HEK293 (cell line): ENCODE results near the gene LRP10.

Source experiments
- ATF2 ChIP-seq: fragments of 450-650 bp; formaldehyde crosslinking; IDR thresholded peaks from 2 replicates; pipeline ENCODE4 v1.5.1; 2016; ENCODE audit warnings: missing biosample characterization, missing genetic modification characterization, low read depth
- CTCF ChIP-seq: fragments of 450-650 bp; formaldehyde crosslinking; IDR thresholded peaks from 2 replicates; pipeline ENCODE4 v1.5.1; 2016; ENCODE audit warnings: missing biosample characterization, missing genetic modification characterization
- PRDM10 ChIP-seq: fragments of 450-650 bp; formaldehyde crosslinking; IDR thresholded peaks from 2 replicates; pipeline ENCODE4 v1.5.1; 2016; ENCODE audit warnings: missing biosample characterization, missing genetic modification characterization
- SP2 ChIP-seq: fragments of 450-650 bp; formaldehyde crosslinking; IDR thresholded peaks from 2 replicates; pipeline ENCODE4 v1.5.1; 2016; ENCODE audit warnings: missing biosample characterization, missing genetic modification characterization
- WT1 ChIP-seq: fragments of 450-650 bp; formaldehyde crosslinking; IDR thresholded peaks from 2 replicates; pipeline ENCODE4 v1.5.1; 2016; ENCODE audit warnings: missing biosample characterization, missing genetic modification characterization
- ZBTB44 ChIP-seq: fragments of 450-650 bp; IDR thresholded peaks from 2 replicates; pipeline ENCODE4 v1.5.1; 2018; ENCODE audit warnings: missing biosample characterization, mild to moderate bottlenecking, missing genetic modification characterization
- ZBTB8A ChIP-seq: fragments of 450-650 bp; formaldehyde crosslinking; IDR thresholded peaks from 2 replicates; pipeline ENCODE4 v1.5.1; 2016; ENCODE audit warnings: missing biosample characterization, missing genetic modification characterization
- ZNF121 ChIP-seq: fragments of 450-650 bp; formaldehyde crosslinking; IDR thresholded peaks from 2 replicates; pipeline ENCODE4 v1.5.1; 2016; ENCODE audit warnings: missing biosample characterization, missing genetic modification characterization
- ZNF239 ChIP-seq: fragments of 450-650 bp; formaldehyde crosslinking; IDR thresholded peaks from 2 replicates; pipeline ENCODE4 v1.5.1; 2016; ENCODE audit warnings: missing biosample characterization, missing genetic modification characterization
- ZNF449 ChIP-seq: fragments of 450-650 bp; formaldehyde crosslinking; IDR thresholded peaks from 2 replicates; pipeline ENCODE4 v1.5.1; 2017; ENCODE audit warnings: missing biosample characterization, mild to moderate bottlenecking, missing genetic modification characterization, moderate library complexity

GRCh38 chr14:22900081-22900799, 28.7 kb downstream of the LRP10 start:
- TF ChIP-seq ATF2 (tag by site-specific recombination) (no peak), ZNF239 (tag by site-specific recombination) (no peak), CTCF (peak; percentile 45; the same call in 1 of the 2 replicates), ZNF449 (tag by site-specific recombination) (no peak), ZNF121 (tag by site-specific recombination) (no peak), PRDM10 (no peak), ZBTB44 (tag by site-specific recombination) (no peak), ZBTB8A (tag by site-specific recombination) (no peak), SP2 (tag by site-specific recombination) (no peak), WT1 (tag by site-specific recombination) (no peak)
